Measurements from ENCODE around the gene NME5.
"Not testable (repeated sequence)": the region's sequence is repeated elsewhere in the genome, so short reads cannot be mapped to it uniquely, and the experiment has no call there.

NME5 gene

DNA sequence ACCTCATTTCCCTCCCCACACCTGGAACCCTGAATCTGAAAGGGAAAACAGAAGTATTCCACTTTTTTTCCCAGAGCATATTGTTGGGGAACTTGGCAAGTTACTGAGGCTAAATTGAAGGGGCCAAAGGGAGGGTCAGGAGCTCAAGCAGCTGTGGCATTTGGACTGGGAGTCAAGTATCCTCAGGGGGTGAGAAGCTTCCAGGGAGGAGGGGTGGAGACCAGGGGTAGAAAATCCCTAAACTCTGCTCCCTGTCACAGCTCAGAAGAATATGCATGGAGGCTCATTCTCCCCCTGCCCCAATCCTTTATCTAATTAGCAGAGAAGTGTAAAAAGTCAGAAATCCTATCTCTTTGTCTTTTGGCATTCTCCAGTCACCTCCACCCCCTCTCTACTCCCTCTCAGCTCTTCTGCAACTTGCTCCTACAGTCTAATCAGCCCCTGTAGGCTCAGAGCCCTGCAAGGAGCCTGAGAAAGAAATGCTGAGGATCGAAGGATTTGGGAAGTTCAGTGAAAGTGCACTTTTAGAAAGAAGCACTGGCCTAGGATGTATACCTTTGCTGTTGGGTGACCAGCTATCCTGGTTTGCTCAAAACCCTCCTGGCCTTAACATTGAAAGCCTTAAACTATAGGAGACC lies 61.1 kb downstream of the NME5 start:
- no peak for DNase-seq (ENCODE audit: low read depth)

DNA sequence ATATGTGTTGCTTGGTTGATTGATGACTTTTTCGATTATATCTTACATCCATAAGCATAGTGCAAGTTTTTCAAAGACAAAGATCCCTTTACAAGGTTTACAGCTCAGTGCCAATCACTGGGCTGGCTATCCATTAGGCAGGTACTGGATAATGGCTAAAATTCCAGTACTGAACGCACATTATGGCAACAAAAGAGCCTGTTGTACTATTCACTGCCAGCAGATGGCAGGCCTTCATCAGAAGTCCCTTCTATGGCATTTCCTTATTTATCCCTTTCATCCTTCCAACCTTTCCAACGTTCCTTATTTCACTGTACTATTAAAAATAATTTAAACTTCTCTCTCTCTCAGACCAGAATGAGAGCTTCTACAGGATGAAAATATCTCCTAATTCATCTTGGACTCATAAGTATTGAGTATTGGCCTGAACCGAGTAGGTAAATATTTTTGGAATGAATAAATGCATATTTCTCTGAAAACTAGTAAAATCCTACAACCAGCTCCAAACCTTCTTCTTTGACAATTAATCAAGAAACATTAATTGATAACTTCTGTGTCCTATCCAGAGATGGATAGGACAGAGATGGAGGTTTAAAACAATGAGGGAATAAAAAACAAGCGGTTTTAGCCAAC lies 62.0 kb downstream of the NME5 start:
- DNase-seq (ENCODE audit: low read depth) = peak; percentile 31

DNA sequence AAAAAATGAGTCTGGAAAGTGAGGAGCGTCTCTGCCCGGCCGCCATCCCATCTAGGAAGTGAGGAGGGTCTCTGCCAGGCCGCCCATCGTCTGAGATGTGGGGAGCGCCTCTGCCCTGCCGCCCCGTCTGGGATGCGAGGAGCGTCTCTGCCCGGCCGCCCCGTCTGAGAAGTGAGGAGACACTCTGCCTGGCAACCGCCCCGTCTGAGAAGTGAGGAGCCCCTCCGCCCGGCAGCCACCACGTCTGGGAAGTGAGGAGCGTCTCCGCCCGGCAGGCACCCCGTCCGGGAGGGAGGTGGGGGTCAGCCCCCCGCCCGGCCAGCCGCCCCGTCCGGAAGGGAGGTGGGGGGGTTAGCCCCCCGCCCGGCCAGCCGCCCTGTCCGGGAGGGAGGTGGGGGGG lies 69.2 kb downstream of the NME5 start:
- not testable (repeated sequence) for DNase-seq (ENCODE audit: low read depth)

DNA sequence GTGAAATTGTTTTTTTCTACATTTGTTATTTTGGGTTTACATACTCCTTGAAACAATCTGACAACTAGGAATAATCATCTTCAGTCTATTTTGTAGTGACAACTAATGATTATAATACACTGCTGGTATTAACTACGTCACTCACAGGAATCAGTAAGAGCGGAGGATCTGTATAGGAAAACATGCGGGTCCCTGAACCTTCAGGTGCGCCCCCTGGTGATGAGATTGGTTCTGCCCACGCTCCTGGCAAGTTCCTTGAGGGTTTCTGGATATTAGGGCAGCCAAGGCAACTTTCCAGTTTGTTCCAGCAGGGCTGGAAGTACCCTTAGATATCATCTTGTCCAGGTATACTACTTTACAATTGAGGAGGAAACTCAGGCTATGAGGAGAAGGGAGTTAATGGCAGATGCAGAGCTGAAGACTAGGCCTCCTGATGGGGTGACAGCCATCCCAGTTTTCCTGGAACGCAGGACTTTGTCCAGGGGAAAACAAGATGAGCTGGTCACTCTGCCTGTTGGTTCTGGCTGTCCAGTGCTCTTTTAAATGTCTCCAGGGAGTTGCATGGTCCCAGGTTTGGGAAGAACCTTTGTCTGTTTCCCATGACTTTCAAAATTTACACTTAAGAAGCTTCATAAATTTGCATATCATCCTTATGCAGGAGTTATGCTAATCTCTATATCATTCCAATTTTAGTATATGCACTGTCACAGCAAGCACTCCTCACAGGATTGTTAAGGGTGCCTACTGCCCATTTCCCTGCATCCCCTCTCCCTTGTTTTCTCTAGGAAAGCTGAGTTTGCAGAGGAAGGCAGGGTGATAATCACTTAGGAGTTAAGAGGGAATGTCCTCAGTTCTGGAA lies 70.3 kb downstream of the NME5 start:
- peak; percentile 44 for DNase-seq (ENCODE audit: low read depth)

DNA sequence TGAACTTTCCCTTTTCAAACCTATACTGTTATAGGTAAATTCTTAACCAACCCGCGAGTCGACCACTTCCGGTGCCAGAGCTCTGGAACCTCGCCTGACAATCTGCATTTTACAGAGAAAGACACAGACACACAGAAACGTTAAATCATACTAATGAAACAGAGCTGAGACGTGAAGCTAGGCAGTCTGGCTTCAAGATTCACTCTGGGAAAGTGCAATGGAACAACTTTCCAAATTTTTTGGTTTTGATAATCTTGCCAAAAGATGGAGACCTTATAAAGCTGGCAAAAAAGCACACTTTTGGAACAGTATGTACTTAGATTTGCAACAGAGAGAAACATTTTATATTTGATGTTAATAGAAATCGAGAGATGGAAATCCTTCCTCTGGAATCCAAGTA lies 71.3 kb downstream of the NME5 start:
- no peak for DNase-seq (ENCODE audit: low read depth)
